Measurements from ENCODE around the gene SBF1.
"Not testable (repeated sequence)": the region's sequence is repeated elsewhere in the genome, so short reads cannot be mapped to it uniquely, and the experiment has no call there.

The SBF1 gene

DNA sequence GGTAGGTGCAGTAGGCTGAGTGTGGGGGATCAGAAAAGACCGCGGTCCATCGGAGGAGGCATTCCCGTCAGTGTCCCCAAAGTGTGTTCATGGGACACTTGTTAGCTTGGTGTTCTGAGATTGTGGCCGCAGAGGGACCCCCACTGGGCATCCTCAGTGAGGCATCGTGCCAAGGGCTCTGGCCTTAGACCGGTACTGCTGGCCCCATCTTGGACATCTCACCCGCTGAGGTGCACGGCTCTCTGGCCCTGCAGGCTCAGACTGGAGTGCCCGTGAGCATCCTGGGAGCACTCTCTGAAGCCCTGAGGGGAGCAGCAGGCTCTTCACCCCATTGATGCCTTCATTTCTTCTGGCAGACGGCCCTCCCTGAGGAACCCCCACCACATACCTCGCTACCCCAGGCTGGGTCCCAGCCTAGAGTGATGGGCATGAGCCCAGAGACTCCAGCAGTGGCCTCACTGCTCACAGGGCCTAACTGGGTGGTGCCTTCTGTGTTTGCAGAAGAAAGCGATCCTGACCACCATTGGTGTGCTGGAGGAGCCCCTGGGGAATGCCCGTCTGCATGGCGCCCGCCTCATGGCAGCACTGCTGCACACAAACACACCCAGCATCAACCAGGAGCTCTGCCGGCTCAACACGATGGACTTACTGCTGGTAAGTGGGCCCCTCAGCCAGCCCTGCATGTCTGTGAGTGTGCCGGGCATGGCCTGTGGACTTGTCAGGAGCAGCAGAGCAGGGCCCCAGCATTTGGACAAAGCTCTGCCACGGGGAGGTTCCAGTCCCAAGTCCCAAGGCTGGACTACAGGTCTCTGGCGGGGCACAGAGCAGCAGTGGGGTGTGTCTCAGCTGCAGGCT is 51.6 kb downstream of the SBF1 start:
- no peak for DNase-seq

DNA sequence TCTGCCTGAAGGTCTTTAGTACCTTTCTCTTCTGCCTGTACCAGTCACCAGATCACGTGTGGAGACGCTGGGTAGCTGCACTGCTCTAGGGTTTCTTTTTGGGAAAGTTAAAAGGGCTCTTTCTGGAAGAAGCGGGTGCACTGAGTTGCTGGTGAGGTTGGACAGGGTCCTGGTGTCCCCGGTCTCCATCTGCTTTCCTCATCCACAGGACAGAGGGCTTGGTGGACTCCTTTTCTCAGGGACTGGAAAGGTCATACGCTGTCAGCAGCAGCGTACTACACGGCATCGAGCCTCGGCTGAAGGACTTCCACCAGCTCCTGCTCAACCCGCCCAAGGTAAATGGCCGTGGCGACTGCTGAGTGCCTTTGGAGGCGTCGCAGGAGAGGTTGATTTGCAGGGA is 52.8 kb downstream of the SBF1 start:
- no peak for DNase-seq

DNA sequence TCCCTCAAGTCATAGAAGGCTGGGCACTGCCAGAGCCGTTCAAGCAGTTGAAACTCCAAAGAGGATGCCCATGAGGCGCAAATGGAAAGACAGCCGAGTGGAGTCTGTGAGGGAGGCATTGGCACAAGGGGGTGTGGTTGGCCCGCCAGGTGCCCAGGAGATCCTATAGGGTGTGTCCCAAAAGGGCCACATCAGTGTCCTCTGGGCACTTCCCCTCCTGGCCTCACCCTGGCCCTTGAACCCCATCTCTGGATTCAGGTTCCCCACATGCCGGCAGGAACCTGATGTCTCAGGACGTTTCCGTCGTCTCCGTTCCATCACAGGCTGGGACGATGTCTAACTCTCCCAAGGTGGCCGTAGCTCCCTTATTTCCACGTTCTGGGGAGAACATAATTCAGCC is 54.3 kb downstream of the SBF1 start:
- DNase-seq: no peak

DNA sequence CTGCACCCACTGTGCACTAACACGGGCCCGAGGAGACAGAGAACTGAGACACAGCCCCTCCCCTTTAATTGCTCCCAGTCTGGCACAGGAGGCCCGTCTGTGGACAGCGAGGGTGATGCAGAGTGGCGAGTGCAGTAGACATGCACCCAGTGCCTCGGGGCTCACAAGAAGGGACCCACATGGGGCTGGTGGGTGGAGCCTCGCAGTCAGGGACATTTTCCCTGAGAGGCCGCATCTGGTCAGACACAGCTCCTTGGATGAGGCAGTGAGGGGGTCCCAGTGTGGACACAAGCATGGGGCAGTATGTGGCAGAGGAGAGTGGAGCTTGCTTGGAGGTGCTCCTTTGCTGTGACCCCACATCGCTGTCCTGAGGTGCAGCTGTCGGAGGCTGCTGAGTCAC is 54.8 kb downstream of the SBF1 start:
- DNase-seq: no peak

DNA sequence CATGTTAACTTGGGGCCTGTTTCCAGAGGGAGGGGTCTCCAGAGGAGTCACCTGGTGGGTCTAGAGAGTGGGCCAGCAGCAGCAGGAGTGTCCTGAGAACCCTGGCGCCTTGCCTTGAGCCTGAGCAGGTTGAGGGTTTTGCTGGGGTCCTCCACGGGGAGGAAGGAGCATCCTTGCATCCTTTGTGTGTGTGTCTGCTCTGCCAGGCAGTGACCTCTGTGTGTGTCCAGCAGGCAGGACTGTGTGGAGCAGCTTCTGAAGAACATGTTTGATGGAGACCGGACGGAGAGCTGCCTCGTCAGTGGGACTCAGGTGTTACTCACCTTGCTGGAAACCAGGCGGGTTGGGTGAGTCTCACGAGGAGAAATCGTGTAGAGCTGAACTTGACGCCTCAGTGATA is 55.7 kb downstream of the SBF1 start:
- no peak for DNase-seq

DNA sequence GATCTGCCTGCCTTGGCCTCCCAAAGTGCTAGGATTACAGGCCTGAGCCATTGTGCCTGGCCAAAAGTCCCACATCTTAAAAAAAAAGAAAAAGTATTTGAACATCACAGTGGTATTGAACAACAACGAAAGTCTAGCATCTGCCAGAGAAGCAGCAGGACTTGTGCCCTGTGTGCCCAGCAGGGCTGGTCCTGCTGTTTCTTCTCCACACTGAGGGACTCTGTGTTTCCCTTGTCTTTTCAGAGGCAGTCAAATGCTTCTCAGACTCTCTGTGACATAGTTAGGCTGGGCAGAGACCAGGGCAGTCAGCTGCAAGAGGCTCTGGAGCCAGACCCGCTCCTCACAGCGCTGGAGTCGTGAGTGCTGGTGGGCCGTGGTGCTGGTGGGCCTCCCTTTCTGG is 56.2 kb downstream of the SBF1 start:
- DNase-seq: no peak

DNA sequence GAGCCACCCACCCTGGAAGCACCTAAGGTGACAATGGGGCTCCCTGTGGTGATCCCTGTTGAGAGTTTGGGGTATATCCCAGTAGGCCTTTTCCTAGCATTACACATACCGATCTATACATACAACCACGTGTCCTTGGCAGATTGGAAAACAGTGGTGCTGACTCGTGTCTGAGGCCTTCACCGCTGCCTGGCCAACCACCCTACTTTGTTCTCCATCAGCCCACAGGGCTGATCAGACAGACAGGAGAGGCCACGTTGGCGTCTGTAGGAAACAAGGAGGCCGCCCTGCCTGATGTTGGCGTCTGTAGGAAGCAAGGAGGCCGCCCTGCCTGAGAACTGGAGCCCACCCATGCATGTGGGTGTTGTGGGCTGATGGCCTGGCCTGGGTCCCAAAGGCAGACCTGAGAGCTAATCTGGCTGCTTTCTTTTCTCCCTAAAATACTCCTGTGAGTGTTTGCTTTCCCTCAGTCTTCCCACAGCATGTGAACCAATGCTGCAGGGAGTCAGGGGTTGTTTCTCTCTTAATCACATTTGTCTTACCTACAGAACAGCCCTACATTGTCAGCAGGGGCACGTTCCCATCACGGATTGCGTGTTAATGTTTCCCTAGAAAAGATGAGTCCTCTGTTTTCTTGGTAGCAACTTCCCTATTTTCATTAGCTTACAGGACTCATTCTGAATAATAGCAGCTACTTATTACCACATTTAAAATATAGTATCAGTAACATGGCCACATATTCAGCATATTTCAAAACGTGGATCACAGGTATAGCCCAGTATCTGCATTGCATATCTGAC is 57.2 kb downstream of the SBF1 start:
- no peak for DNase-seq

DNA sequence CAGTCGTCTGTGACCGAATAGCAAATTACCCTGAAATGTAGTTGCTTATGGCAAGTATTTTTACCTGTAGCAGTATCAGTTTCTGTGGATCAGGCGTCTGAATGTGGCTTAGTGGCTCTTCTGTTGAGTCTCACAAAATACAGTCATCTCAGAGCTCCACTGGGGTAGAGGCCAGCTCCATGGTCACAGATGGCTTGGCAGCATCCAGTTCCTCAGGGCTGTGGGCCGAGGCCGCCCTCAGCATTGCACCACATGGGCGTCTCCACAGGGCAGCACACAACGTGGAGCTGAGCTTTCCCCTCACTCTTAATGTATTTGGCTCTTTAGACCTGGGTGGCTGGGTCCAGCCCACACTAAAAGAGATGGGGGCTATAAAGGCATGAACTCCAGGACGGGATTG is 57.8 kb downstream of the SBF1 start:
- no peak for DNase-seq

DNA sequence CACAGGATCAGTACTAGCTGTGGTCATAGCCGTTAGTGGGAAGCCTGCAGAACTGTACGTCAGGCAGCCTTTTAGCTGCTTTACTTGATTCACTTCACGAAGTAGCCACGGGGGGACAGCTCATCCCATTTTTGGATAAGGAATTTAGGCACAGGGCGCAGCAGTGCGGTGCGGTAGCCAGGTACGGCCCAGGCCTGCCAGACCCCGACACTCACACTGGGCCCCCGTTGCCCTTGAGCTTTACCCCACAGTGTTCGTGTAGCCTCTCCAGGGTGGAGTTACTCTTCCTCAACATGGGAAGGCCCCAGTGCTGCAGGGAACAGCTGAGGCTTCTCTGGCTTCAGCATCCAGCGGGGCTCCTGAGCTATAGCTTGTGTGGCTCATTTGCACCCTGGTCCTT is 59.4 kb downstream of the SBF1 start:
- no peak for DNase-seq

DNA sequence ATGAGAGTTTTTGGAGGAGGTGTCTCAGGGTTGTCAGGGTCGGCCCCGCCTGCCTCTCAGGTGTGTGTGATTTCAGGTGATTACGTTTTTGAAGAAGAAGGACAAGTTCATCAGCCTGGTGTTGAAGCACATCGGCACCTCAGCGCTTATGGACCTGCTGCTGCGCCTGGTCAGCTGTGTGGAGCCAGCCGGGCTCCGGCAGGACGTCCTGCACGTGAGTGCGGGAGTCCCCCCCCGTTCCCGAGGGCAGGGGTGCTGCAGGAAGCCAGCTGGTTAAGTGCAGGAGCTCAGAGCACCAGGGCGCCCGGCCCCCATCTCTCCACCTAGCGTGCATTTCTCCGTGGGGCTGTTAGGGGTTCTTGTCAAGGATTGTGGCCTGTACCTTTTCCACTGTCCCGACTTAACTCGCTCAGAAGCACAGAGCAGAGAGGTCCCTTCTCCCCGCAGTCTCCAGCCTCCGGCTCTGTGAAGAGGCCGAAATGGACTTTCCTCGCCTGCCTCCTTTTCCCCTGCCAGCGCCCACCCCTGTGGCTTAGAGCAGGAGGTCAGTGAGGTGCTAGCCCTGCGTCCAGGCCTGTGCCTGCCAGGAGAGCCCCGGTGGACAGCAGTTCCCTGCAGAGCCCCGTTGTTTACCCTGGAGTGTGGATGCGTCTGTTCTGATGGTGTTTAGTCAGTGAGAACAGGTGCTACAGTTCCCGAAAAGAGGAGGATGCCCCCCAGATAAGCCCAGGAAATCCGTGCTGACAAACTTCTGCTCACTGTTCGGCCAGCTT is 60.2 kb downstream of the SBF1 start:
- DNase-seq: no peak

DNA sequence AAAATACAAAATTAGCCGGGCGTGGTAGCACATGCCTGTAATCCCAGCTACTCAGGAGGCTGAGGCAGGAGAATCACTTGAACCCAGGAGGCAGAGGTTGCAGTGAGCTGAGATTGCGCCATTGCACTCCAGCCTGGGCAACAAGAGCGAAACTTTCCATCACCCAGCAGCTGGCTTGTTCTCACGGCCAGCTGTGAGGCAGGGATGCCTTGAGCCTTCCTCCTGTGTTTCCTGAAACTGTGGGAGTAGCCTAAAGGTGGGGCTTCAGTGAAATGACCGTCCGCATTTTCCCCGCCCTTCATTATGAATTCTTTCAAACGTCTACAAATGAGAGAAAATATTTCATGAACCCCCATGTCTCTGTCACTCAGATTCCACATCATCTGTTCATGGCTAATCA is 65.9 kb downstream of the SBF1 start:
- DNase-seq: not testable (repeated sequence)

DNA sequence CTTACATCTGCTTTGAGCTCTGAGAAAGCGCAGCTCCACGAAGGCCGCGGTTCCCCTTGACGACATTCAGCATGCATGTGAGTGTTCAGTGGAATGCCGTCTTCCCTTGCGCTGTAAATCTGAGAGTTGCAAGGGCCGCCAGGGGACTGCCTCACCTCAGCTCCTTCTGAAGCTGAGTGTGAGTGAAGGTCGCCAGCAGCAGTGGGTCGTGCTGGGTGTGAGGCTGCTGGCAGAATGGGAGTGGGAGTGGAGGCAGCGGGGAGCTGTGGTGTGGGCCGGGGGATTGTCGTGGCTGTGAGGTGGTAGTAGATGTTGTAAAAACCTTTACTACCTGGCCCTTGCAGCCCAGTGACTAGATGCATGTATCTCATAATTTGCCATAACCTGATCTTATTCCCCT is 66.5 kb downstream of the SBF1 start:
- no peak for DNase-seq

DNA sequence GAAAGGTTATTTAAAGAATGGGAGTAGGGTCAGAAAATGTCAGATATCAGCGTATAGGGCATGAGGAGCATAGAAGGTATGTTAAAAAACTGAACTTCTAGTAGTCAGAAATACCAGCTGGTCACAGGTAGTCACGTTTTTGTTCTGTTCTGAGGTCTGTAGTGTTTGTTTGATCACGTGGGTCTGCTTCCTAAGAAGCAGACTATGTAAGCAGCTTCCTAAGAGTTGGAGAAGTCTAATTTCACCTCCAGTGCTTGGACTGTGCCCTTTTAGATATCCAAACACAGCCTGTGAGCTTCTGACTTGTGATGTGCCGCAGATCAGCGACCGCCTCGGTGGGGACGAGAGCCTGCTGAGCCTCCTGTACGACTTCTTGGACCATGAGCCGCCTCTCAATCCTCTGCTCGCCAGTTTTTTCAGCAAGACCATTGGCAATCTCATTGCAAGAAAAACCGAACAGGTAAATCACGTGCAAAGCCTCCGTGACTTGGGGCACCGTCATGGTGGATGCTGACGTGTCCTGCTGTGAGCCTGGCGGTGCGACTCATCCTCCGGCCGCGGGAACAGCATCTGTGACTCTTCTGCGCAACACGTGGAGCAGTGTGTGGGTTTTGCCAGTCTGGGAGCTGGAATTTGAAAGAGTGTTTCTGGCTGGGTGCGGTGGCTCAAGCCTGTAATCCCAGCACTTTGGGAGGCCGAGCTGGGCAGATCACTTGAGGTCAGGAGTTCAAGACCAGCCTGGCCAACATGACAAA is 68.2 kb downstream of the SBF1 start:
- no peak for DNase-seq

DNA sequence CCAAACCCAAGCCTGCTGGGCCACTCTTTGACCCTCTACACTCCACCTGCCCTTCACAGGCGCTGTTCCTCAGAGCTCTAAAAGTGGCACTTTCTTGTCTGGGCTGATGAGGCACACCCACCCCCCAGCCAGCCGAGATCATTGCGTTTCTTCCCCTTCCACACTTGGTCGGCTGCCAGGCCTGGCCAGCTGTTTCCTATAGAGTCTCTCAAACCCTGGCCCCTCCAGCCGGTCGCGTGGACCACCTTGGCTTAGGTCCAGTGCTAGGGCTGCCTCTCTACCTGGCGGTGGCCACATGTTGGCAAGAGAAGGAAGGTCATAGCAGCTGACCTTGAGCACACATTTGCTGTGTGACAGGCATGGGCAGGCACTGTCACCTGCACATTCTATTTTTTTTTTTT is 71.1 kb downstream of the SBF1 start:
- peak; percentile 10 for DNase-seq

DNA sequence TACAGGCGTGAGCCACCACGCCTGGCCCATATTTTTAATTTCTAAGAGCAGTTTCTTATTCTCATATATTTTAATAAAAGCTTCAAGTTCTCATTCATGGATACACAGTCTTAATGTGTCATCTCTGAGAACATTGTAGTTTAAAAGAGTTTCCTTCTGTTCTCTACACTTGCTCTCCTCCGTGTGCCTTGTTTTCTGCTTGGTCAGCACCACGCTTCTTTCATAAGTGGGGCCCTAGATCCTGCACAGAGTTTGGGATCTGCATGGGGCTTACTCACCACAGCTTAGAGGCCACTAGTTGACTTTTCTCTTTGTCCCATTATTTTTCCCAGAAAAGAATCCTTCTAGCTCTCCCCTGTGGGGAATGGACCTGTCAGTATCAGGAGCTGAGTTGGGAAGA is 72.9 kb downstream of the SBF1 start:
- no peak for DNase-seq

DNA sequence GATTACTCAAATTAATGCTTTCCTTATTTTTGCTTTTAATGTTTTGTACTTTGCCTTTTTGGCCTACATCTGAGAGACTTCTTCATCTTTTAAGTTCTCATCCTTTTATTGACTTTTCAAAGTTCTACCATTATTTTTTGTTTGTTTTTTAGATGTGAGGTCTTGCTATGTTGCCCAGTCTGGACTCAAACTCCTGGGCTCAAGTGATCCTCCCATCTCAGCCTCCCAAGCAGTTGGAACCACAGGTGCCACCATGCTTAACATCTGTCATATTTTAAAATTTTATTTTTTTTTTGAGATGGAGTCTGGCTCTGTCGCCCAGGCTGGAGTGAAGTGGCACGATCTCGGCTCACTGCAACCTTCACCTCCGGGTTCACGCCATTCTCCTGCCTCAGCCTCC is 73.9 kb downstream of the SBF1 start:
- no peak for DNase-seq

DNA sequence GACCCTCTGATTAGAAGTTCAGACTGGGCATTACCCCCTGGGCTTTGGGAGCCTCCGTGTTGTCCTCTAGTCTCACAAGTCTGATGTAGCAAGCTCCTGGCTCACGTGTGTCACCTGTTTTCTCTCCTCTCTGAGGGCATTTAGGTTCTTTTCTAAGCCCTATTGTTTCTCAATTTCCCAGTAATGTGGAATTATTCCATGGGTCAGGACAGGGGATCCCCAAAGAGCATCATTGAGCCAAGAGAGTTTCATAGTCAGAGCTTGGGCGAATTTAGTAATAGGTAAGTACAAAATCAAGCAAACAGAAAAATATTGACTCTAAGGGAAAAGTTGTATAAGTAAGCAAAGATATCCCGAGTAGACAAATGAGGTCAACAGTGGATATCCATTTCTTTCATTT is 74.4 kb downstream of the SBF1 start:
- DNase-seq: no peak

DNA sequence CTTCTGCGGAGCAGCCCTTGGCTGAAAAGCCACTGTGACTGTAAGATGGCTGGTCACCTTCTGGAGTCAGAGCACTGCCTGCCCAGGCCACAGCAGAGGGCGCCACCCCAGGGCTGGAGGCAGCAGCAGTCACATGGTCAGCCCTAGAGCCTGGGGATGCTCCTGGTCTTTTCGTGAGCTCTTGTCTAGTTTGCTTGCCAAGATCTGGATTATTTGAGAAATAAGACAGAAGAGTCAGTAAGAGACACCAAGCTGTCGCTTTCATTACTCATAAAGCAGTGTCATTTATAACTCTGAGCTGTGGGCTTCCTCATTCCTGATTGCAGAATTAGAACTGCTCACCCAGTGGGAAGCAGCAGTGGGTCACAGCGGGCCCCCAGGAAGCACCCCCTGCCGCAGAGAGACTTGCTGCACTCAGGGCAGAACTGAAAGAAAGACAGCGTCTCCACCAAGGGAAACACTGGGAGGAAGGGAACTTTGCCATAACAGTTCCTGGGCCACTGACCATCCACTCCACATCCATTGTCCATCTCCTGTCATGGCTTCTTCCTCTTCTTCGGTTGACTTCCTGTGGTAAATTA is 75.0 kb downstream of the SBF1 start:
- DNase-seq: peak; percentile 4

DNA sequence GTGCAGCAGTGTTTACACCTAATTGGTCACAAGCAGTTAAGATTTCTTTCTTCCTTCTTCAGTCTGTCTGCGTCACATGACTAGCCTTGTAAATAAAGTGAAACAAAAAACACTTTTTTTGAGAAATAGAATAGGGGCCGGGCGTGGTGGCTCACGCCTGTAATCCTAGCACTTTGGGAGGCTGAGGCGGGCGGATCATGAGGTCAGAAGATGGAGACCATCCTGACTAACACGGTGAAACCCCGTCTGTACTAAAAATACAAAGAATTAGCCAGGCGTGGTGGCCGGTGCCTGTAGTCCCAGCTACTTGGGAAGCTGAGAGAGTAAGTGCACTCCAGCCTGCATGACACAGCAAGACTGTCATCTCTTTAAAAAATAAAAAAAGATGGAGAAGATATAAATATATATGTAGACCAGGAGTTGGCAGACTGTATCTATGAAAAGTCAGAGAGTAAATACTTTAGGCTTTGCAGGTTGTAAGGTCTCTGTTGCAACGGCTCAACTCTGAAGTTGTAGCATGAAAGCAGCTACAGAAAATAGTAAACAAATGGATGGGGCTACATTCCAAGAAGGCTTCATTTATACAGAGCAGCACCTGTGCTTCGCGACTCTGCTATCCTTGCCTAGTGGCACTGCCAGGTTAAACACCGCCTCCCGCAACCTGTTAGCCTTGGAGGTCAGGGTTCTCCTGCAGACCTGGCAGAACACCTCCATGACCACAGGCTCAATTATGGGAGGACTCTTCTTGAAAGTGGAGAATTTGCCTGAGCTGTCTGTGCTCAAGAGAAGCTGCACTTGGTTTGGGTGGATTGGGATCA is 75.8 kb downstream of the SBF1 start:
- no peak for DNase-seq

DNA sequence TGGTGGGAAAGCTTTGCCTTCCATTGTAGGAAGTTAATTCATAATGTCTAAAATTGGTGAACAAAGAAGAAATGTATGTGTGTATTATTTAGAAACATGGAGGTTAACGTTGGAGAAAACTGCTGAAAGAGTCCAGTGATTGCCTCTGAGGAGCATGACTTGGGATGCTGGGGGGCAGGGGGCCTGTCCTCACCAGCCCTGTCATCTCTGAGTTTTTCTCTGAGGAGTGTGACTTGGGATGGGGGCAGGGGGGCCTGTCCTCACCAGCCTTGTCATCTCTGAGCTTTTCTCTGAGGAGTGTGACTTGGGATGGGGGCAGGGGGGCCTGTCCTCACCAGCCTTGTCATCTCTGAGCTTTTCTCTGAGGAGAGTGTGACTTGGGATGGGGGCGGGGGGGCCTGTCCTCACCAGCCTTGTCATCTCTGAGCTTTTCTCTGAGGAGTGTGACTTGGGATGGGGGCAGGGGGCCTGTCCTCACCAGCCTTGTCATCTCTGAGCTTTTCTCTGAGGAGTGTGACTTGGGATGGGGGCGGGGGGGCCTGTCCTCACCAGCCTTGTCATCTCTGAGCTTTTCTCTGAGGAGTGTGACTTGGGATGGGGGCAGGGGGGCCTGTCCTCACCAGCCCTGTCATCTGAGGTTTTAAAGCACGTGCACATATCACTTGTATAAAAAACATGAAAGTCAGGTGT is 77.3 kb downstream of the SBF1 start:
- DNase-seq: not testable (repeated sequence)
